B cell (primary cell): ENCODE measurements around the gene MGARP. TPM values are rescaled to one million over a fixed set of nuclear protein-coding genes. Genes with fewer than 3 reads are reported as not detected.

Experiments used
- polyA plus RNA-seq: library from polyadenylated mRNA; depleted of rRNA; stranded (reverse); fragments of >200 nt; gene quantifications from 2 replicates; pipeline ENCODE4 v1.2.3, GENCODE V29; 2012
- small RNA-seq: library from RNA; depleted of rRNA; stranded (forward); fragments of <200 nt; gene quantifications from one replicate; pipeline ENCODE3, GENCODE V24; 2012; ENCODE audit warnings: low replicate concordance, low read depth; ENCODE audit not compliant: insufficient read length
- total RNA-seq, 2 donors: library from RNA; stranded (reverse); fragments of 120-200 nt in 1 of 2; gene quantifications; 1 replicate in 1 of 2; 2 replicates in 1 of 2; pipeline versions ENCODE4 v1.2.3 to v1.2.4, GENCODE V29; 2013 to 2022

MGARP gene
- total and polyA plus RNA-seq, 2 donors (not counting 1 experiment from before 2014, with no cell fraction given), result 0.28 TPM; not detected in 1

Small RNA genes within 50 kb of the gene (small RNA-seq; reads per million reads assigned to genes)
- gene RNU6-1074P (not detected), gene RNU6-1214P (not detected), gene RNU6-506P (not detected)

Other genes with a start within 250 kb of the MGARP start
- gene ELF2, start 103.0 kb downstream of the MGARP start, total RNA-seq, result 97.5 and 103 TPM in 2 replicates
- 25.1 and 31.4 TPM in 2 replicates for gene ELF2, start 103.0 kb downstream of the MGARP start, polyA plus RNA-seq
- gene NAA15, start 21.3 kb upstream of the MGARP start, total RNA-seq, result 56.7 and 59.5 TPM in 2 replicates
- gene NAA15, start 21.3 kb upstream of the MGARP start, polyA plus RNA-seq, result 9.2 and 10.0 TPM in 2 replicates
- gene NDUFC1, start 22.3 kb upstream of the MGARP start, total RNA-seq, result 16.9 and 26.5 TPM in 2 replicates
- 19.1 and 21.3 TPM in 2 replicates for gene NDUFC1, start 22.3 kb upstream of the MGARP start, polyA plus RNA-seq
- gene RAB33B, start 173.9 kb upstream of the MGARP start, total RNA-seq, result 13.0 and 13.1 TPM in 2 replicates
- 18.2 and 23.5 TPM in 2 replicates for gene RAB33B, start 173.9 kb upstream of the MGARP start, polyA plus RNA-seq